ENCODE results near the gene TCF21. TPM values are rescaled to one million over a fixed set of nuclear protein-coding genes. Genes with fewer than 3 reads are reported as not detected.
A peak's percentile ranks its signal among the peaks of the same experiment; 100 is the strongest.

The TCF21 gene
- total RNA-seq, 4 donors from 2014 or later, result 0.30 to 0.84 TPM; not detected in 2

DNA sequence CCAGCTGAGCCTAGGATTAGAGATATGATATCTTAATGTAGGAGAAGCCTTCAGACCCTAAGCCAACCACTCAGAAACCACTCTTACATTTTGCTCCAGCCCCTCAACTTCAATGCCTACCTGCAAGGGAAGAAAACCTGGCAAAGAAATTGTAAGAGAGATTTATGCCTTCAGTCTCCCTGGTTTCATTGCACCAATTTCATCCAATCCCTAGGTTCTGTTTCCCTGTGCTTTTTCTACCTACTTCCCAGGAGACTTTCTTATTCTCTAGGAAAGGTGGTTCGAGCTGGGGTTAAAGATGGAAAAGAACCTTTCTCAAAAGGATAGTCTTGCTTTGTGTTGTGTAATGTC is 1.1 kb upstream of the TCF21 start:
- H3K36me3 ChIP-seq, result no peaks in the 10 kb centered on the region
- peaks cover 0 to 34% (median 19%) of the 10 kb centered on the region in 4 donors for H3K4me1 ChIP-seq
- no peak for TF ChIP-seq EP300 (IDR thresholded peaks at IDR 0.05)
- no peak for TF ChIP-seq POLR2A (IDR thresholded peaks at IDR 0.05)
- TF ChIP-seq, protein P1, sequence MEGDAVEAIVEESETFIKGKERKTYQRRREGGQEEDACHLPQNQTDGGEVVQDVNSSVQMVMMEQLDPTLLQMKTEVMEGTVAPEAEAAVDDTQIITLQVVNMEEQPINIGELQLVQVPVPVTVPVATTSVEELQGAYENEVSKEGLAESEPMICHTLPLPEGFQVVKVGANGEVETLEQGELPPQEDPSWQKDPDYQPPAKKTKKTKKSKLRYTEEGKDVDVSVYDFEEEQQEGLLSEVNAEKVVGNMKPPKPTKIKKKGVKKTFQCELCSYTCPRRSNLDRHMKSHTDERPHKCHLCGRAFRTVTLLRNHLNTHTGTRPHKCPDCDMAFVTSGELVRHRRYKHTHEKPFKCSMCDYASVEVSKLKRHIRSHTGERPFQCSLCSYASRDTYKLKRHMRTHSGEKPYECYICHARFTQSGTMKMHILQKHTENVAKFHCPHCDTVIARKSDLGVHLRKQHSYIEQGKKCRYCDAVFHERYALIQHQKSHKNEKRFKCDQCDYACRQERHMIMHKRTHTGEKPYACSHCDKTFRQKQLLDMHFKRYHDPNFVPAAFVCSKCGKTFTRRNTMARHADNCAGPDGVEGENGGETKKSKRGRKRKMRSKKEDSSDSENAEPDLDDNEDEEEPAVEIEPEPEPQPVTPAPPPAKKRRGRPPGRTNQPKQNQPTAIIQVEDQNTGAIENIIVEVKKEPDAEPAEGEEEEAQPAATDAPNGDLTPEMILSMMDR (IDR thresholded peaks at IDR 0.05), result no peak
- no peak overlapping the region for H3K27ac ChIP-seq
- H3K9me3 ChIP-seq, result no peaks in the 10 kb centered on the region
- no peak for DNase-seq (ENCODE audit: low spot score in 2 of 2)
- H3K4me3 ChIP-seq, result no peak overlapping the region
- WGBS, 2 donors, result 69 to 76% methylated on average over 1 of the region's 1 CpG
- peaks cover 0 to 79% of the 10 kb centered on the region in 2 donors for H3K27me3 ChIP-seq

DNA sequence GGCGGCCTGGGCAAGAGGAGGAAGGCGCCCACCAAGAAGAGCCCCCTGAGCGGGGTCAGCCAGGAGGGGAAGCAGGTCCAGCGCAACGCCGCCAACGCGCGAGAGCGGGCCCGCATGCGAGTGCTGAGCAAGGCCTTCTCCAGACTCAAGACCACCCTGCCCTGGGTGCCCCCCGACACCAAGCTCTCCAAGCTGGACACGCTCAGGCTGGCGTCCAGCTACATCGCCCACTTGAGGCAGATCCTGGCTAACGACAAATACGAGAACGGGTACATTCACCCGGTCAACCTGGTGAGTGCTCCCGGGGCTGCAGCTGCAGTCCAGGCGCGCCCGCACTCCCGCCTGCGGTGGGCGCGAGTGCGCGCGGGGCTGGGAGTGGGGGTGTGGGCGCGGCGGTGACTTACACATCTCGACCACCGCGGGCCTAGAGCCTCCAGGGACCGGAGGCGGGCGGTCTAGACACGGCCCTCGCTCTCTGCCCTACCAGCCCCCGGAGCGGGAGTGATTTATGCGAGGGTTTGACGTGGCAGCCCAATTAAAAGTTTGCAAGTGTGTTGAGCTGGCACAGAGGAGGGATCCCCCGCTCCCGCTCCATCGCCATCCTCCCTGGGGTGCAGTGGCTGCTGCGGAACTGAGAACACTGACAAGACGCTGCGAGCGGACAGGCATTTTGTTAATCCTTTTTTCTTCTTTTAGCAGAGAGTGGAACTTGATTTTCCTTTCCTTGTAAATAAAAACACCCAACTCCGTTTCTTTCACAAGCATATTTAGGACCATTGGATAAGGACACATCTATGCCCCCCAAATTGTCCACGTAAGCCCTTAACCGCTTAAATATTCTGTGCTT is 867 bp downstream of the TCF21 start:
- TF ChIP-seq, protein P1 (IDR thresholded peaks at IDR 0.05), result no peak
- TF ChIP-seq POLR2A (IDR thresholded peaks at IDR 0.05) (no peak), EP300 (IDR thresholded peaks at IDR 0.05) (no peak)
- peak overlapping the region in 1 of 4 donors; percentile 65 for H3K27ac ChIP-seq
- peak overlapping the region in 2 of 4 donors; percentile 32 to 34 for H3K4me3 ChIP-seq
- 10 to 13% methylated on average over 36 to 52 of the region's 56 CpGs for WGBS, 2 donors
- DNase-seq (ENCODE audit: low spot score in 2 of 2), result no peak
- H3K27me3 ChIP-seq, result peaks cover 0 to 83% of the 10 kb centered on the region in 2 donors
- no peaks in the 10 kb centered on the region for H3K36me3 ChIP-seq
- peaks cover 0 to 43% (median 20%) of the 10 kb centered on the region in 4 donors for H3K4me1 ChIP-seq
- no peaks in the 10 kb centered on the region for H3K9me3 ChIP-seq

DNA sequence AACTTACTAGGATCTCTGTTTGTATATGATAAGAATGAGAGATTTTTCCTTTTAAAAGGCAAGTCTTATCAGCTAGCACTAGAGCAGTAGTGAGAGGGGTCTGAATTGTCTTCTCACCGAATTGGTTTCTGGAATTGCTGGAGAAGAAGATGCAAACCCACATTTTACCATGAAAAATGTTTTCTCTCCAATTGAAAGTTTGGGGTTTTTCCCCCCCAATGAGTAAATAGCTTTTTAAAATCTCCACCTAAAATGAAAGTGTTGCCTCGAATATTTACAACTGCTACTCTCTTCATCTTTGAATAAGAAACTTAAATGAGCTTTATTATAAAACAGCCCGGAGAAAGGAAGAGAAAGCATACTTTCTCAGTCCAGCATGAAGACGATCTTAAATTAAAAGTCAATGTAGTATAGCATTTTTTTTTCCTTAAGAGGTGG is 1.8 kb downstream of the TCF21 start:
- 9% methylated on average over 4 of the region's 4 CpGs for WGBS, 2 donors
- no peak for DNase-seq (ENCODE audit: low spot score in 2 of 2)
- Histone ChIP-seq H3K36me3 (no peaks in the 10 kb centered on the region), H3K4me1 (peaks cover 0 to 52% (median 20%) of the 10 kb centered on the region in 4 donors), H3K4me3 (peak overlapping the region in 3 of 4 donors; percentile 2 to 40 (median 34)), H3K9me3 (no peaks in the 10 kb centered on the region), H3K27me3 (peaks cover 0 to 83% of the 10 kb centered on the region in 2 donors), H3K27ac (peak overlapping the region in 1 of 4 donors; percentile 65)
- TF ChIP-seq POLR2A (IDR thresholded peaks at IDR 0.05), result no peak
- TF ChIP-seq EP300 (IDR thresholded peaks at IDR 0.05), result no peak
- TF ChIP-seq, protein P1 (IDR thresholded peaks at IDR 0.05), result no peak

DNA sequence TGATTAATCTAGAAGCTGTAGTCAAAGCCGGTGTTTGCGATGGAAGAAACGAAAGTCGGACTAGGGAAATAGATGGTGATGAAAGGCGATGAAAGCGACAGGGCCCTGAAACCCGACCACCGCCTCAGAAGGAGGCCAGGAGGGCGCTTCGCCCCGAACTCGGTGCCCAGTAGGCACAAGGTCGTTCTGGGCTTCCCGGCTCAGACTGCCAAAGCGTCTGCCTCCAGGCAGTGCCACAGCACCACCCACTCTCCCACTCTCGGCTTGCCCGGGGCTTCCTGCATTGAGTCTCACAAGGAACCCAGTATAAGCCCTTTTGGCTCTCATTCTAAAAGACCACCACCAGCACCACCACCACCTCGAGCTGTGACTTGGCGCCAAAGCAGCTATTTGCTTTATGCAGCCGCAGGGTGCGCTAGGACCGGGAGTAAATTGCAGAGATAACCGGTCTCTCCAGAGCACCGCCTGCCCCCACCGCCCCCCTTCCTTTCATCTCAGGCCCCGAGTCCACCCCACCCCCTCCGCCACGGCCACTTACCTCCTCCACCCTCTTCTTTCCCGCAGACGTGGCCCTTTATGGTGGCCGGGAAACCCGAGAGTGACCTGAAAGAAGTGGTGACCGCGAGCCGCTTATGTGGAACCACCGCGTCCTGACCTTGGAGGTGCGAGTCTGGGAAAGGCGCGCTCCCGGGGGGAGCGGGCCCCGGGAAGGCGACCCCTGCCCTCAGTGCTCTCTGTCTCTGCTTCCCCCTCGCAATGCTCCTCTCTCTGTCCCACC is 2.4 kb downstream of the TCF21 start:
- no peak for DNase-seq (ENCODE audit: low spot score in 2 of 2)
- 6% methylated on average over 42 to 43 of the region's 45 CpGs for WGBS, 2 donors
- H3K27me3 ChIP-seq, result peaks cover 0 to 88% of the 10 kb centered on the region in 2 donors
- no peaks in the 10 kb centered on the region for H3K36me3 ChIP-seq
- TF ChIP-seq, protein P1 (IDR thresholded peaks at IDR 0.05), result no peak
- TF ChIP-seq EP300 (IDR thresholded peaks at IDR 0.05) (peak in 1 of 2 donors; percentile 57), POLR2A (IDR thresholded peaks at IDR 0.05) (no peak)
- no peaks in the 10 kb centered on the region for H3K9me3 ChIP-seq
- H3K4me1 ChIP-seq, result peaks cover 0 to 58% (median 20%) of the 10 kb centered on the region in 4 donors
- H3K27ac ChIP-seq, result no peak overlapping the region
- H3K4me3 ChIP-seq, result peak overlapping the region in 3 of 4 donors; percentile 2 to 40 (median 34)
